Liver (tissue), 3 donors: ENCODE data around the gene ADAR.

Source experiments
- GABPA ChIP-seq, 2 donors: IDR thresholded peaks in 1 of 2; conservative IDR thresholded peaks in 1 of 2; 2 replicates each; pipeline ENCODE4 v1.6.1; 2016; ENCODE audit warnings: antibody characterized with exemption in 2 of 2, mild to moderate bottlenecking in 1 of 2, moderate library complexity in 1 of 2
- TAF1 ChIP-seq: conservative IDR thresholded peaks from 2 replicates; pipeline ENCODE4 v1.6.1; 2016; ENCODE audit warnings: antibody characterized with exemption, mild to moderate bottlenecking
- YY1 ChIP-seq: IDR thresholded peaks from 2 replicates; pipeline ENCODE4 v1.6.1; 2016; ENCODE audit warnings: antibody characterized with exemption, mild to moderate bottlenecking
- TF ChIP-seq, protein P1 (sequence below): fragments of 150-350 bp; IDR thresholded peaks from 2 replicates; pipeline ENCODE4 v1.5.1; 2017; ENCODE audit warnings: improper control_type of control experiment, low read depth, low read length; ENCODE audit not compliant: missing input control
- TF ChIP-seq, protein P2 (sequence below): IDR thresholded peaks from 2 replicates; pipeline ENCODE4 v1.6.1; 2016; ENCODE audit warnings: antibody characterized with exemption
- donor health status: healthy.
- donor health status: healthy.

DNA sequence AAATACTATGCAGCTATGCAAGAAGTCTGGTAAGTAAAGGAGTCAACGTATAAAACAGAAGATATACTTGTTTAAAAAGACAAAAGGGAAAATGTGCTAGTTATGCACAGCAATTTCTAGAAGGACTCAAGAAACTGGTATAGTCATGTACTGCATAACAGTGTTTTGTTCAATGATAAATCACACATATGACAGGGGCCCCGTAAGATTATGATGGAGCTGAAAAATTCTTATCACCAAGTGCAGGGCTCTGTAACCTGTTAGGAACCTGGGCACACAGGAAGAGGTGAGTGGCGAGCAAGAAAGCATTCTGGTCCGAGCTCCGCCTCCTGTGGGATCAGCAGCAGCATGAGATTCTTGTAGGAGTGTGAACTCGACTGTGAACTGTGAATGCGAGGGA, 13.2 kb downstream of the ADAR start:
- TF ChIP-seq, protein P1, sequence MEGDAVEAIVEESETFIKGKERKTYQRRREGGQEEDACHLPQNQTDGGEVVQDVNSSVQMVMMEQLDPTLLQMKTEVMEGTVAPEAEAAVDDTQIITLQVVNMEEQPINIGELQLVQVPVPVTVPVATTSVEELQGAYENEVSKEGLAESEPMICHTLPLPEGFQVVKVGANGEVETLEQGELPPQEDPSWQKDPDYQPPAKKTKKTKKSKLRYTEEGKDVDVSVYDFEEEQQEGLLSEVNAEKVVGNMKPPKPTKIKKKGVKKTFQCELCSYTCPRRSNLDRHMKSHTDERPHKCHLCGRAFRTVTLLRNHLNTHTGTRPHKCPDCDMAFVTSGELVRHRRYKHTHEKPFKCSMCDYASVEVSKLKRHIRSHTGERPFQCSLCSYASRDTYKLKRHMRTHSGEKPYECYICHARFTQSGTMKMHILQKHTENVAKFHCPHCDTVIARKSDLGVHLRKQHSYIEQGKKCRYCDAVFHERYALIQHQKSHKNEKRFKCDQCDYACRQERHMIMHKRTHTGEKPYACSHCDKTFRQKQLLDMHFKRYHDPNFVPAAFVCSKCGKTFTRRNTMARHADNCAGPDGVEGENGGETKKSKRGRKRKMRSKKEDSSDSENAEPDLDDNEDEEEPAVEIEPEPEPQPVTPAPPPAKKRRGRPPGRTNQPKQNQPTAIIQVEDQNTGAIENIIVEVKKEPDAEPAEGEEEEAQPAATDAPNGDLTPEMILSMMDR = no peak
- TF ChIP-seq, protein P2, sequence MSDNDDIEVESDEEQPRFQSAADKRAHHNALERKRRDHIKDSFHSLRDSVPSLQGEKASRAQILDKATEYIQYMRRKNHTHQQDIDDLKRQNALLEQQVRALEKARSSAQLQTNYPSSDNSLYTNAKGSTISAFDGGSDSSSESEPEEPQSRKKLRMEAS = no peak
- TF ChIP-seq YY1 (no peak), TAF1 (no peak), GABPA (IDR thresholded peaks at IDR 0.05 in 1 of 2, conservative IDR thresholded peaks at IDR 0.05 in 1 of 2) (no peak)
